OCI-LY3 (cell line): ENCODE data around the gene ACLY.

Experiments used
- H2AFZ ChIP-seq: fragments of 200-600, 300-600 bp; shearing (Covaris generic); 2 replicates; pipeline ENCODE4 v1.6.0; 2014; ENCODE audit warnings: antibody characterized with exemption, low read depth, low read length
- H3K27ac ChIP-seq: fragments of 200-600, 300-600 bp; sonication (generic); 2 replicates; pipeline ENCODE4 v1.5.1; 2014; ENCODE audit warnings: mild to moderate bottlenecking, low read length, moderate library complexity, mixed read lengths
- H3K27me3 ChIP-seq: fragments of 200-600, 300-600 bp; sonication (generic); 2 replicates; pipeline ENCODE4 v1.6.1; 2014; ENCODE audit warnings: low read depth, low read length, mixed read lengths
- H3K36me3 ChIP-seq: fragments of 200-600, 300-600 bp; sonication (generic); replicated peaks from 2 replicates; pipeline ENCODE3; 2014; ENCODE audit warnings: low read depth, low read length, mixed read lengths
- H3K4me1 ChIP-seq: fragments of 300-600, 200-600 bp; sonication (generic); 2 replicates; pipeline ENCODE4 v1.6.1; 2014; ENCODE audit warnings: low read length, mixed read lengths
- H3K4me2 ChIP-seq: fragments of 200-600, 300-600 bp; sonication (generic); 2 replicates; pipeline ENCODE4 v1.6.1; 2014; ENCODE audit warnings: low read length, mixed read lengths
- H3K4me3 ChIP-seq: fragments of 300-600, 200-600 bp; sonication (generic); 2 replicates; pipeline ENCODE4 v1.5.1; 2014; ENCODE audit warnings: antibody characterized with exemption, mild to moderate bottlenecking, low read length, moderate library complexity
- H3K79me2 ChIP-seq: fragments of 300-600, 200-600 bp; shearing (Covaris generic); 2 replicates; pipeline ENCODE4 v1.6.1; 2014; ENCODE audit warnings: mild to moderate bottlenecking, low read length, mixed read lengths
- H3K9ac ChIP-seq: fragments of 300-600, 200-600 bp; shearing (Covaris generic); 2 replicates; pipeline ENCODE4 v1.6.0; 2014; ENCODE audit warnings: mild to moderate bottlenecking, low read length, moderate library complexity
- H3K9me3 ChIP-seq: fragments of 200-600, 300-600 bp; shearing (Covaris generic); 2 replicates; pipeline ENCODE4 v1.6.1; 2014; ENCODE audit warnings: low read length, mixed read lengths; ENCODE audit not compliant: insufficient read depth
- H4K20me1 ChIP-seq: fragments of 200-600, 300-600 bp; sonication (generic); 2 replicates; pipeline ENCODE4 v1.6.1; 2016; ENCODE audit warnings: low read length, mixed read lengths; ENCODE audit not compliant: insufficient read depth
- CTCF ChIP-seq: fragments of 200-600, 300-600 bp; sonication (generic); IDR thresholded peaks from 2 replicates; pipeline ENCODE4 v1.5.1; 2014; ENCODE audit warnings: antibody characterized with exemption, low read length, low read depth
- EZH2phosphoT487 ChIP-seq: fragments of 200-600 bp; shearing (Covaris generic); IDR thresholded peaks from 2 replicates; pipeline ENCODE4 v1.6.1; 2018; ENCODE audit warnings: antibody characterized with exemption, mixed run types, low read depth

Gene ACLY

GRCh38 chr17:41959336-41960095 lies 40.8 kb upstream of the ACLY start:
- no peak overlapping the region for H3K9ac ChIP-seq
- H3K4me3 ChIP-seq: no peak overlapping the region
- H3K27ac ChIP-seq: no peak overlapping the region
- H3K4me1 ChIP-seq: peaks cover 4% of the 10 kb centered on the region
- H4K20me1 ChIP-seq: no peaks in the 10 kb centered on the region
- TF ChIP-seq CTCF: peak; percentile 54
- no peak for TF ChIP-seq EZH2phosphoT487
- H3K9me3 ChIP-seq: no peaks in the 10 kb centered on the region
- H3K4me2 ChIP-seq: no peak overlapping the region
- H2AFZ ChIP-seq: no peak overlapping the region
- 0 out of 2 replicates have a peak, but pooled peaks cover 7% of the 10 kb centered on the region for H3K27me3 ChIP-seq
- H3K79me2 ChIP-seq: no peaks in the 10 kb centered on the region
- no peaks in the 10 kb centered on the region for H3K36me3 ChIP-seq

- 0 out of 2 replicates have a peak, but pooled peaks cover 7% of the 10 kb centered on the region for H3K27me3 ChIP-seq
- no peak overlapping the region for H3K27ac ChIP-seq
- peaks cover 4% of the 10 kb centered on the region for H3K4me1 ChIP-seq
- no peak overlapping the region for H3K4me2 ChIP-seq
- no peaks in the 10 kb centered on the region for H4K20me1 ChIP-seq
- no peaks in the 10 kb centered on the region for H3K36me3 ChIP-seq
- H3K9me3 ChIP-seq: no peaks in the 10 kb centered on the region
- H3K9ac ChIP-seq: no peak overlapping the region
- no peak overlapping the region for H2AFZ ChIP-seq
- H3K79me2 ChIP-seq: no peaks in the 10 kb centered on the region
- no peak for TF ChIP-seq EZH2phosphoT487
- H3K4me3 ChIP-seq: no peak overlapping the region
Observed at GRCh38 chr17:41959030-41959335, 40.2 kb upstream of the ACLY start.

- Histone ChIP-seq H3K27me3 (0 out of 2 replicates have a peak, but pooled peaks cover 7% of the 10 kb centered on the region), H2AFZ (no peak overlapping the region), H3K4me1 (peaks cover 4% of the 10 kb centered on the region), H3K36me3 (no peaks in the 10 kb centered on the region), H3K9me3 (no peaks in the 10 kb centered on the region), H3K4me3 (no peak overlapping the region), H3K9ac (no peak overlapping the region), H3K4me2 (no peak overlapping the region), H3K27ac (no peak overlapping the region), H4K20me1 (no peaks in the 10 kb centered on the region), H3K79me2 (no peaks in the 10 kb centered on the region)
- no peak for TF ChIP-seq EZH2phosphoT487
- no peak for TF ChIP-seq CTCF
Observed at GRCh38 chr17:41957869-41958439, 39.2 kb upstream of the ACLY start.

GRCh38 chr17:41957031-41957868 lies 38.5 kb upstream of the ACLY start:
- Histone ChIP-seq H3K4me2 (no peak overlapping the region), H3K79me2 (no peaks in the 10 kb centered on the region), H3K9ac (no peak overlapping the region), H3K27me3 (0 out of 2 replicates have a peak, but pooled peaks cover 7% of the 10 kb centered on the region), H3K4me3 (no peak overlapping the region), H3K36me3 (no peaks in the 10 kb centered on the region), H4K20me1 (no peaks in the 10 kb centered on the region), H3K9me3 (no peaks in the 10 kb centered on the region), H3K27ac (no peak overlapping the region), H2AFZ (no peak overlapping the region), H3K4me1 (no peaks in the 10 kb centered on the region)
- TF ChIP-seq EZH2phosphoT487 (no peak), CTCF (no peak)
